Epithelial cell of alveolus of lung (primary cell): Measurements from ENCODE around the gene NIT1. TPM values are rescaled to one million over a fixed set of nuclear protein-coding genes. Genes with fewer than 3 reads are reported as not detected.

Source experiments
- total RNA-seq: library from RNA; depleted of rRNA; stranded (reverse); fragments of >200 nt; gene quantifications from 2 replicates; pipeline ENCODE4 v1.2.1, GENCODE V29; 2015

Gene NIT1, protein sequence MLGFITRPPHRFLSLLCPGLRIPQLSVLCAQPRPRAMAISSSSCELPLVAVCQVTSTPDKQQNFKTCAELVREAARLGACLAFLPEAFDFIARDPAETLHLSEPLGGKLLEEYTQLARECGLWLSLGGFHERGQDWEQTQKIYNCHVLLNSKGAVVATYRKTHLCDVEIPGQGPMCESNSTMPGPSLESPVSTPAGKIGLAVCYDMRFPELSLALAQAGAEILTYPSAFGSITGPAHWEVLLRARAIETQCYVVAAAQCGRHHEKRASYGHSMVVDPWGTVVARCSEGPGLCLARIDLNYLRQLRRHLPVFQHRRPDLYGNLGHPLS
- total RNA-seq: 35.5 and 44.5 TPM in 2 replicates

DNA sequence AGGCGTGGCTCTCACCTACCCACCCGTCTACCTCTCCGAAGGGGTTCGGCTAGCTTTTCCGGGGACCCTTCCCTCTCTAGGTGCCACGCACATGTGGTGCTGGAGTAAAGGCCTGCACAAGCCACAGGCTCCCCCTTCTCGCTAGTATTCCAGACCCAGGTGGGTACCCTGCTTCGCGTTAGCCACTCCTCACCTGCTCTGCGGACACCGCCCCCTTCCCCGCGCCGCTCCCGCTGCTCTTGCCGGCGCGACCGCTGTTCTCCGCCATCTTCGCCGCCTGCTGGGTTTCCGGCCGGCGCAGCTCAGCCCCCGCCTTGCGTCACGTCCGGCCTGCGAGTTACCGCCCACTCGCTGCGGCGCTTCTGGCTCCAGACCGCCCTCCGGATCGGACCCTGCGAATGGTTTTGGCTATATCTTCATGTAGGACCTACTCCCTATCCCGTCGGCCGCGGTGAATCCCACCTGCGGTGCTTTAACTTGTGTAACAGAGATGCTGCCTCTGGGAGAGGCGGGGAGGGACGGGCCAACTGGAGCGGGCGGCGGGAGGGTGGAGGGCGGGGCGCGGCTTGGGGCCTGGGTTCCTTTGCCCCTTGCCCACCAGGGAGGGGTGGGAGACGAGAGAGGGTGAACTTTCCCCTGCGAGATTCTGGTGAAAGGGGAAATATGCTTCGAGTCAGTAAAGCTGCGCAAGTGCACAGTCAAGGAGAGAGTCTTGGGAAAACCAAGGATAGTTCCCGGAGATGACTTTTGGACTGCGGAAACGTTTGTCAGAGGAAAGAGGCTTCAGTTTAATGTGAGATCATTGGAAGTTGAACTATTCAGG, at the start of gene NIT1, which contains the start of gene PFDN2:
Gene NIT1 (plus strand): TSS at position 347 of the 823 bp plus-strand sequence. CDS start 72 bp downstream, at position 419.
Gene PFDN2 (minus strand): TSS at position 279 of the 823 bp plus-strand sequence. CDS start 11 bp downstream, at position 268.

DNA sequence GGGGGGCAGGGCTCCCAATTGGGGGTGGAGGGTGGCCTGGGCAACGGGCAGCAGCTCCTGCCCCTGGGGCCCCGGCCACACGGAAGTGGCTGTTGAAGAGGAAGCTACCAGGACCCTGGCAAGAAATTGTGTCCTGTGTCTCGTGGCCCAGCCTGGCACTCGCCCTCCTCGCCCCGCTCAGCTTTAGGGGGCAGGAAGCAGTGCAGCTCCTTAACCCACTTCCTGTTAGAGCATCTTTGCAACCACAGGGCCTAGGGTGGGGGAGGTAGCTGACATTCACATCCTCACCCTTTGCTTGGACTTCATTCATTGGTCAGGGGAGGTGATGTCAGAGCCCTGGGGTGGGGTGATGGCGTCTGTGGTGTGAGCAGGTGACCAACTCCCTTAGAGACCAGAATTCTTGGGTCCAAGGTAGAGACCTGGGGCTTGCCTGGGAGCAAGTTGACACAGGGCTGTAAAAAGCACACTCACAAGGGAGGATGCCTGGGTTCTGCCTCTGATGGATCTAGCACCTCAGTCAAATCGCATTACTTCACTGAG, 48.1 kb upstream of the NIT1 start, which contains the start of gene ARHGAP30:
Gene ARHGAP30 (minus strand): TSS at position 161 of the 540 bp plus-strand sequence. CDS start 267 bp downstream, outside the sequence.

DNA sequence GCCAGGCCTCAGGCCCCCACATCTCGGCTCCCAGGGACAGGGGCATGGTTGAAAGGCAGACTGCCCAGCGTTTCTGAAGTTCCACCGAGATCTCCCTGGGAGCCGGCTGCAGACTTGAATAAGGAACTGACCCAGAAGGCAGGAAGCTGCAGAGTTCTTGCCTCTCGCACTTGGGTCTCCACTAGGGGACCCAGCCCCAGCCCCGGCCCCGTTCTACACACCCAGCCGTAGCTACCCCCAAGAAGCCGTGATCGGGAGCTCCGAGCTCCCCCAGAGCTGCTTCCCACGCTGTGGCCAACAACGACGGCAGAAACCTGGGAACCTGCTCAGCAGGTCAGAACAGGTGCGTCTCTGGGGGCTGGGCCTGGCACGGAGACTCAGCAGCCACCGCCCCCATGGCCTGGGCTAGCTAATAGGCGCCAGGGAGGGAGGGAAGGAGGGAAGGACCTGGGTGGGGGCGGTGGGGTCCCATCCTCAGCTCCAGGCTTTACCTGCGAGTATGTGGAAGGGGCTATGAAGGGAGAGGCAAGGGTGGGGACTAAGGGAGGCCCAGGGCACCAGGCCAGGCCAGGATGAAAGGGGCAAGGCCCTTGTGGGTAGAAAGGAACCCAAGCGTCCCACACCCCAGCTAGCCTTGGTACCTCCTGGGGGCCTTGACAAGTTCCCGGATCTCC, 28.5 kb upstream of the NIT1 start, which contains the start of gene NECTIN4:
Gene NECTIN4 (minus strand): TSS at position 308 of the 674 bp plus-strand sequence. CDS start 262 bp downstream, at position 46.

DNA sequence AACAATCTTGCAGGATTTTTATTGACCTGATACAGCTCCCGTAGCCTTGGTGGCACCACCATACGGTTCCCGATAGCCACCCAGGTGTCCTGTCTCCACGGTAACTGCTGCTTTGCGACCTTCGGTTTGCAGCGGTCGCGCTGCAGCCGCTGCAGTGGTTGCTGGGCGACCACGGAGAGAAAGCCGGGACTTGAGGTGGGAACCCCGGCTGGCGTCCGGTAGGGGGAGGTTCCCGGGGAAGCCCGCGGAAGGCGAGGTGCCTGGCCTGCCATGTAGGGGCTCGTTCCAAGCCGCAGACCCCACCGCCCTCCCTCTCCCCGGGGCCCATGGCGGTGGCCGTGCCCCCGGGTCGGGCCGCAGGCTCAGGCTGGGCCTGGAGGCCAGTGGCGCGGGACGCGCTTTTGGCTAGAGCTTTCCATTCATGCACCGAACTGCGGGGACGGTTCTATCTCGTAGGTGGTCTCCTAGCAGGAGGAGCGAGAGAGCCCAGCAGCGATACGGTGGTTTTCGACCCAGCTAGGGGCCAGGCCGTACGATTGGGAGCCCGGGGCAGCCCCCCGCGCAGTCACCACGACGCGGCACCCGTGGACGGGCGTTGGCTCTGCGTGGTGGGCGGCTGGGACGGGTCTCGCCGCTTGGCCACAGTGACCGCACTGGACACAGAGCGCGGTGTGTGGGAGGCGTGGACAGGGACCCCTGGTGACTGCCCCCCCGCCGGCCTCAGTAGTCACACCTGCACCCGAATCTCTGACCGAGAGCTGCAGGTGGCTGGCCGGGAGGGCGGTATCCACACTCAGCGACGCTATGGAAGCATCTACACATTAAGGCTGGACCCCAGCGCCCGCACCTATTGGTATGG, 19.5 kb upstream of the NIT1 start, which contains the start of gene KLHDC9:
Gene KLHDC9 (plus strand): TSS at position 152 of the 859 bp plus-strand sequence. CDS start 175 bp downstream, at position 327.

DNA sequence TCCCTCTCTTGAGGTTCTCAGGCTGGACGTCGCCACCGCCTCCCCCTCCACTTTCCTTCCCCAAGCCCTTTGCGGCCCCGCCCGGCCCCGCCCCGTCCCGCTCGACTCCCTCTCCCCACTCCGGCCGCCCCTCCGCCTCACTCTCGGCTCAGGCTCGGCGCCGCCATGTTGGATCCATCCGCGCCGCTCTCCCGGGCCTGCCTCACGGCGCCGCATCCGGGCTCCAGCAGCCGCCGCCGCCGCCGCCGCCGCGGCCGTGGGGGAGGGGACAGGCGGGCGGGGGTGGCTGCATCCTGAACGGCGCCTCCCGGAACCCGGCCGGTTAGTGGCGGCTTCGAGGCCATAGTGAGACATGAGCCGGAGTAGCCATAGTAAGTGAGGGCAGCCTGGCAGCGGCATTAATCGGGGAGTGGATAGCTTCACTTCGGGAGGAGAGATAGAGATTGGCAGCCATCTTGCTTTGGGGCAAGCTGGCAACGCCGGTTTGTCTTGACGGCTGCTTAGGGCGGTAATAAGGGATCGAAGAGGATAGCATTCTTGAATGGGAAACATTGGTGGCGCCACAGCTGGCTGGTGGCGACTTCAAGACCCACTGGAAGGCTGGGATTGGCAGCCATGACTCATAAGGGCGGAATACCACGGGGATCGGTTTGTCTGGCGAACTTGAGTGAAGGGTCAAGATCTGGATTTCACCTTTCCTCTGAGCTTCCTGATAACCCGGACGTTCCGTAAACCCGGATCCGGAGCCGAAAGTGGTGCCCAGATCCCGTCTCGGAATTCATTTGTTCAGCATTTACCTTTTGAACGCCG, 14.7 kb downstream of the NIT1 start, which contains the start of gene DEDD:
Gene DEDD (minus strand): TSS at position 258 of the 810 bp plus-strand sequence. CDS start 8,205 bp downstream, outside the sequence.

GRCh38 chr1:161153682-161154337, 35.9 kb downstream of the NIT1 start, which contains the start of gene UFC1:
UFC1 (plus strand) TSS chr1:161153978; CDS start chr1:161153998, 20 bp downstream.

GRCh38 chr1:161159087-161159912, 41.4 kb downstream of the NIT1 start, which contains the start of gene USP21:
USP21 (plus strand) TSS chr1:161159500; CDS start chr1:161160641, 1,141 bp downstream.

DNA sequence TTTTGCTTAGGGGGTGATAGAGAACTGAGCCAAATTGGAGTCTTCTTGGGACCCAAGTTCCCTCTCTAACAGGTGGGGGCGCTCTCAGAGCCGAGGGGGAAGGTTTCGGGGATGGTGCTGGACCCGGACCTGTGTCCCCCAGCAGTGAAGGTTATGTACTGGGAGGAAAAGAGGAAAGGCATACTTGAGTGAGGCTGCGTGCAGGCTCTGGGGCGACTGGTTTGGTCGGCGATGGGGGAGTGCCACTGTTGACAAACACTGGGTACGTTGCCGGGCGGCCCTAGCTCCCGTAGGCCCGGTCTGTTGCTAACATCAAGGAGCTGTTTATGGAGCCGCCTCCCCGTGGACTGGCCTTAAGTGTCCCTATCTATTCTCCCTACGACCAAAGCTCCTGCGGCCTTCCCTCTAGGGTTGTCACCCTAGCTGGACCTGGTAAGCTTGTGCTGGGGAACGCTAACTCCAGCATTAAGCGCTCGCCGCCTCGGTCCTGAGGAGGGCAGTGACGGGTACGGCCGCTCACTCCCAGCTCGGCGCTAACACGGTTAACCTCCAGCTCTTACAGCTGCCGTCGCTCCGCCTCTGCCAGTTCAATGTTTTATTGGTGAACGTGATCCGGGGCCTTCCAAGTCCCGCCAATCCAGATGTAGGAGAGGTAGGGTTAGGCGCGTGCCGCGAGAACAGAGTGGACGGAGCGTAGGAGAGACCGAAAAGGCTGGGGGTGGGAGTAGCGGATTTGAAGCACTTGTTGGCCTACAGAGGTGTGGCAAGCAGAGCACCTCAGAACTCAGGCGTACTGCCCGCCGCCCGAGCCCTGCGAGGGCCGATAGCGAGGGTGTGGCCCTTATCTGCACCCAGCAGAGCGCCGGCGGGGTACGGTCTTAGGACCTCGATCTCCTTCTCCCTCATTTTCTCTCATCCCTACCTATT, 48.1 kb downstream of the NIT1 start, which contains the start of gene PPOX:
Gene PPOX (plus strand): TSS at position 685 of the 927 bp plus-strand sequence. CDS start 422 bp downstream, outside the sequence.

Other genes with a start within 250 kb of the NIT1 start
- gene ITLN1, start 232.9 kb upstream of the NIT1 start, total RNA-seq: not detected in 2 replicates
- not detected in 2 replicates for gene ITLN2, start 163.3 kb upstream of the NIT1 start, total RNA-seq
- gene F11R, start 97.0 kb upstream of the NIT1 start, total RNA-seq: 7.0 and 19.7 TPM in 2 replicates
- 14.4 and 14.6 TPM in 2 replicates for gene TSTD1, start 79.1 kb upstream of the NIT1 start, total RNA-seq
- gene USF1, start 72.1 kb upstream of the NIT1 start, total RNA-seq: 26.8 and 27.8 TPM in 2 replicates
- gene ARHGAP30, start 48.2 kb upstream of the NIT1 start, total RNA-seq: not detected in 2 replicates
- gene NECTIN4, start 28.5 kb upstream of the NIT1 start, total RNA-seq: 0.65 and 0.72 TPM in 2 replicates
- gene KLHDC9, start 19.7 kb upstream of the NIT1 start, total RNA-seq: 0.96 and 1.0 TPM in 2 replicates
- 32.3 and 71.8 TPM in 2 replicates for gene PFDN2, start 68 bp upstream of the NIT1 start, total RNA-seq
- 22.4 and 25.6 TPM in 2 replicates for gene DEDD, start 14.6 kb downstream of the NIT1 start, total RNA-seq
- gene UFC1, start 35.9 kb downstream of the NIT1 start, total RNA-seq: 52.1 and 70.3 TPM in 2 replicates
- 12.3 and 24.3 TPM in 2 replicates for gene USP21, start 41.4 kb downstream of the NIT1 start, total RNA-seq
- gene PPOX, start 48.3 kb downstream of the NIT1 start, total RNA-seq: 10.9 and 12.7 TPM in 2 replicates
- gene B4GALT3, start 59.4 kb downstream of the NIT1 start, total RNA-seq: 30.5 and 33.3 TPM in 2 replicates
- gene ADAMTS4, start 80.9 kb downstream of the NIT1 start, total RNA-seq: 7.4 and 11.0 TPM in 2 replicates
- gene NDUFS2, start 84.3 kb downstream of the NIT1 start, total RNA-seq: 109 and 222 TPM in 2 replicates
- 0.26 and 6.1 TPM in 2 replicates for gene FCER1G, start 97.2 kb downstream of the NIT1 start, total RNA-seq
- not detected in 2 replicates for gene APOA2, start 105.5 kb downstream of the NIT1 start, total RNA-seq
- 12.1 and 12.7 TPM in 2 replicates for gene TOMM40L, start 108.0 kb downstream of the NIT1 start, total RNA-seq
- gene NR1I3, start 120.1 kb downstream of the NIT1 start, total RNA-seq: not detected in 2 replicates
- gene PCP4L1, start 140.6 kb downstream of the NIT1 start, total RNA-seq: not detected in 2 replicates
- gene MPZ, start 191.9 kb downstream of the NIT1 start, total RNA-seq: 1.4 and 2.1 TPM in 2 replicates
- gene SDHC, start 196.3 kb downstream of the NIT1 start, total RNA-seq: 27.5 and 52.1 TPM in 2 replicates
- not detected in 2 replicates for gene CFAP126, start 249.8 kb downstream of the NIT1 start, total RNA-seq